Activated CD8-positive, alpha-beta memory T cell treated with anti-CD3 and anti-CD28 coated beads, Interleukin-2, amount 50 U/mL, for 4 hours (primary cell): ENCODE measurements around the gene RNF208.
A peak's percentile ranks its signal among the peaks of the same experiment; 100 is the strongest.

ENCODE experiments used
- DNase-seq: peaks from one replicate; pipeline ENCODE4 v3.0.0-alpha.2; 2020

RNF208 gene

DNA sequence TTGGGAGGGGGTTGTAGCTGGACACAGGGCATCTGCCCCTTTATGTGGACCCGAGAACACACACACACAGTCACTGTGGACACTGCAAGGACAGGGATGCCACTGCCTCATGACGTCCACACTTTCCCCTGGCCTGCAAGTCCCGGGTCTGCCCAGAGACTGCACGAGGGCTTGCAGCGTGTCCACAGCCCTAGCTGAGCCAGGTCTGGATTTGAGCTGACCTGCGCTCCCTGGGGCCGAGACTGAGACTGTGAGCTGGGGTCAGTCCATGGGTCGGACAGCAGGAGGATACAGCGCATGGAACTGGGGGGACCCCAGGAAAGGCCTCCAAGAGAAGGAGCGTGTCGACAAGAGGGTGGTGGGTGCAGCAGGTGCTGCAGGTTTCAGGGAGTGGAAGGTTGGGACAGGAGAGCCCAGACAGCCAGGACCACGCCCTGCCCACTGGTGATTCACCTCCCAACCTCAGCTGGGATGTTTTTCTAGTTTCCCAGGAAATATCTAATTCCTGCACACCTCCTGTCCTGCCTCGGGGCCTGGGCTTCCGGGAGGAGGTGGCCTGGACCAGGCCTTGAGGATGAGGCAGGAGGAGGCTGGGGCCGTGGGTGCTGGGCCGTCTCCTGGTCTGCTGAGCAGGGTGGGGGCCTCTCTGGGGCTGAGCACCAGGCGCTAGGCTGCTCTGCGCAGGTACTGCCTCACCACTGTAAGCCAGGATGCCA is 4.5 kb upstream of the RNF208 start:
- no peak for DNase-seq

DNA sequence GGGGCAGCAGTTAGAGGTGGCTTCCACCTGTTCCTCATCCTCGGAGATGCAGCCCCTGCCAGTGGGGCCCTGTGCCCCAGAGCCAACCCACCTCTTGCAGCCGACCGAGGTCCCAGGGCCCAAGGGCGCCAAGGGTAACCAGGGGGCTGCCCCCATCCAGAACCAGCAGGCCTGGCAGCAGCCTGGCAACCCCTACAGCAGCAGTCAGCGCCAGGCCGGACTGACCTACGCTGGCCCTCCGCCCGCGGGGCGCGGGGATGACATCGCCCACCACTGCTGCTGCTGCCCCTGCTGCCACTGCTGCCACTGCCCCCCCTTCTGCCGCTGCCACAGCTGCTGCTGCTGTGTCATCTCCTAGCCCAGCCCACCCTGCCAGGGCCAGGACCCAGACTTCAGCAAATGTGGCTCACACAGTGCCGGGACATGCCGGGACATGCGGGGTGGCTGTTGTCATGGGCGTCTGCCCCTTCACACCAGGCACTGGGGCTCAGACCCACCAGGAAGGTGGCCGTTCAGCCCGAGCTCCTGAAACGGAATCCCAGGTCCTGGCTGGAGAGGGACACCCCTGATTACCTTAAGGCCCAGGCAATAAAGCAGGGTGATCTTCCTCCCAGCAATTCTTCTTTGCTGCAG is 3.8 kb upstream of the RNF208 start:
- no peak for DNase-seq

DNA sequence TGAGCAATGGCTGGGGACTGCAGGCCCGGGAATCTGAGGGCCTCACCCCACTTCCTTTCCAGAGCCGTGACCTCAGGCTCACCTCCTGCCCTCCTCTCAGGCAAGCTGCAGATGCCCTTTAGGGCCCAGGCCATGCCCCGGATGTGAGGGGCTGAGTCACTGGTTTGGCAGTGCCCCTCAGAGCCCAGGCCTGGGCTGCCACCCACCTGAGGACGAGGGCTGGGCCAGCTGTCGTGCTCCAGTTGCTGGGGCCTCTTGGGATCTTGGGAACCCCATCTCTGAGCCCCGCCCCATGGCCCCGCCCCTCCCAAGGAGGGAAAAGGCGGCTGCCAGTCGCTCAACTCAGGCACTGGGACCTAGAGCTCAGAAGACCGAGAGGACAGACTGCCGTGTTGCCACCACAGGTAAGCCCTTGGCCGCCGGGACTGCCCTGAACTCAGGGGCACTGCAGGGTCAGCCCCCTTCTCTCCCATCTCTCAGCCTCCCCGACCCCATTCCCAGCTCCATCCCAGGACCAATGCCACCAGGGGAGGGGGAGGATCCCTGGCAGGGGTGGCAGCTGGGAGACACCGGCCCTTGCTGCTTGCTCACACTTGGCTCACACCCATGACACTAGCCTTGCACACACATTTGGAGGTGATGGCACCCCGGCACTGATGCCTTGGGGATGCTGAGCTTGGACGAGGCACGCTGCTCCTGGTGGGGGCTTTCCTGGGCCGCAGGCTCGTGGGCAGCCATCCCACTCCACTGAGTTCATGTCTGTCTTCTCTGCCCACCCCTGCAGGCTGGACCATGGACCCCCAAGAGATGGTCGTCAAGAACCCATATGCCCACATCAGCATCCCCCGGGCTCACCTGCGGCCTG is 3.0 kb upstream of the RNF208 start, which contains the start of gene CYSRT1:
Gene CYSRT1, plus strand, starts transcription at position 345 of the 865 bp plus-strand sequence. Its CDS starts 448 bp downstream, at position 793.
- no peak for DNase-seq

DNA sequence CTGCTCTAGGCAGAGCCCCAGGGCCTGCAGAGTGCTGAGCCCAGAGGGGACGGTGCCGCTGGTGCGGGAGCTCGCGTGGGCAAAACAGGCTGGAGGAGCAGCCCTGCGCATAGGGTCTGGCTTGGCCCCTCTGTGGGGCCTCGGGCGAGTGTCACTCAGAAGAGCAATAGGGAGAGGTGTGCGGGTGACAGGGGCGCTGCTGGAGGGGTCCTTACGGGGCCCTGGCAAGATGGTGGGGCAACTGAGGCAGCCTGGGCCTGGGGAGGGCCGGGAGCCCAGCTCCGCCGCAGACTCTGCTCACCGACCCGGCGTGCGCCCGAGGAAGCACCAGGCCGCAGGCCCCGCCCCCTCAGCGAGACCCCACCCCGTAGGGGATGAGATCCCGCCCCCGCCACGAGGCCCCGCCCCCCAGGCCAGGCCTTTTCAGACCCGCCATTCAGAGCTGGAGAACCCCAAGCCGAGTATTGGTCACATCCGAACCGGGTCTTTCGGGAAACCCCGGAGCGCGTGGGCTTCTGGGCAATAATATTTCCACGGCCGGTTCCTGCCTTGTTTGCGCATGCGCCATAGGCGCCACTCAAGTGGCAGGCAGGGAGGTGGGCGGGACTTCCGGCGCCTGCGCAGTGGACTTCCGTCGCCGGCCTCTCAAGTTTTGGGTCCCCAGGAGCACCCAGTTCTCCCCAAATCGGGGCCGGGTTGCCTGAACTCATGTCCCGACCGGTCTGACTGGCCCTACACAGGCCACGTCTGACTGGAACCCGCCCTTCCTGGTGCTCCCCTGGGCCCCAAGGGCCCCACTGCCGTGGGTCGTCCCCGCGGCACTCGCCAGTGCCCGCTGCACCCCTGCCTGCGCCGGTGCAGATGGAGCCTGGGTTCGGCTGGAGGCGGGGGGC is 1.3 kb upstream of the RNF208 start:
- DNase-seq, result peak; percentile 96

DNA sequence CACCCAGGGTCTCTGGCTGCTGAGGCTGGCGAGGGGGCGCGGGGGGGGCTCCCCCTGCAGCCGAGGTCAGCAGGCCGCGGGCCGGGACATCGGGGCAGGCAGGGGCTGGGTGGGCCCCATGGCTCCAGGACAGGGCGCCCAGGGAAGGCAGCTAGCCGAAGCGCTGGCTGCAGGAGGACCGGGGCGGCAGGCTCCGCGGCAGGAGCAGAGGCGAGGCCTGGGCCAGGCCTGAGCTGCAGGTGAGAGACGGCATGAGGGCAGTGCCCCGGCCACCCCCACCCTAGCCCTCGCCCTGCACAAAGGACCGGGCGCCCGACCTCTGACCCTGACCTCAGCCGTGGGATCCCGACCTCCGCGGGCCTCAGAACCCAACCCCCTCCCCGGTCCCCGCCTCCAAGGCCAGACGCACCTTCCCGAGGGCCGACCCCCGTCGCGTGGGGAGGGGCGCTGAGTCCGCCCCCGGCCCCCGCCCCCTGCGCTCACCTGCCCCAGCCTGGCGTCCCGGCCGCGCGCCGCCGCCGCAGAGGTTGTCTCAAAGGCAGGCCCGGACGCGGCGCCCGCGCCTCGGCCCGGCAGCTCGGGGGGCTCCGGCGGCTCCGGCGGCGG is 431 bp downstream of the RNF208 start:
- no peak for DNase-seq

DNA sequence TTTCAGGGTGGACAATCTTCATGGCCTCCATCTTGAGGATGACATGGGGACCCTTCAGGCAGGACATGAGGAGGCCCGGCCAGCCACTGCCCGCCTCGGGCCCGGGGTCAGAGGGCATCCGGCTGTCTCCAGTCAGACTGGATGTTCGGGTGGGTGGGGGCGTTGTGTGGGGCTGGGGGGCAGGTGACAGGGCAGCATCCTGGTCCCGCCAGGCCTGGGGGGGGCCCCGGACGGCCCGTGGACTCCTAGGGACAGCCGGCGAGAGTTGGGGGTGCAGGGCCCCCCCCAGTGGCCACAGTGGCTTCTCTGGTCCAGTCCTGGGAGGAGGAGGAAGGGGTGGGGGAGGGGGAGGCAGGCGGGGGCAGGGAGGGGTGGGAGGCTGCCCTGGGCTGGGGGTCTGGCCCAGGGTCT is 940 bp downstream of the RNF208 start:
- DNase-seq, result no peak

DNA sequence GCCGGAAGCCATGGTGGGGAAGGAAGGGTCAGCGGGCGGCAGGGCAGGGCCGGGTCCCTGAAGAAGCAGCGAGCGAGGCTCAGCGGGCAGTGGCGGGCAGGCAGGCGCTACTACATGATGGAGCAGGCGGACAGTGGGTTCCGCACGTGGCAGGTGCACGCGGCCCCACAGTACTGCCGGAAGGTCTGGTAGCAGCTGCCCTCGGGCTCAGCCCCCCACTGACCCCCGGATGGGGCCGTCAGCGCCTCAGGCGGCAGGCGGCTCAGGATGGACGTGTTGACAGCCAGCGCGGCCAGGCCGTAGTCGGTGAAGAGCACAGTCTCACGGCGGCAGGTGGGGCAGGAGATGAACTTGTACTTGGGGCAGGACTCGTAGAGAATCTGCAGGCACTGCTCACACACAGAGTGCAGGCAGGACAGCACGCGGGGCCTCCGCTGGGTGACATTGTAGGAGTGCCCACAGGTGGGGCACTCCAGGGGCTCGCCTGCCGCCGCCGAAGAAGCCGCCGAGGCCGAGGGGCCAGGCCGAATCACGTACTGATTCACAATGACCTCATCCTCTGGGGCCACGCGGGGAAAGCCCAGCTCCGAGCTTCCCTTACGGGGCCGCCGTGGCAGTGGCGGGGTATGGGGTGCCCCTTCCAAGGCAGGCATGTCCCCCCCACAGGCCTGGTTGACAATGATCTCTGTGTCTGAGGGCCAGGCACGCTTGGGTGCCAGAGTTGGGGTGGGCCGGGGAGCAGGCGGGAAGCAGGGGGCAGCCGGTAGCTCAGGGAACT is 1.5 kb downstream of the RNF208 start:
- no peak for DNase-seq

DNA sequence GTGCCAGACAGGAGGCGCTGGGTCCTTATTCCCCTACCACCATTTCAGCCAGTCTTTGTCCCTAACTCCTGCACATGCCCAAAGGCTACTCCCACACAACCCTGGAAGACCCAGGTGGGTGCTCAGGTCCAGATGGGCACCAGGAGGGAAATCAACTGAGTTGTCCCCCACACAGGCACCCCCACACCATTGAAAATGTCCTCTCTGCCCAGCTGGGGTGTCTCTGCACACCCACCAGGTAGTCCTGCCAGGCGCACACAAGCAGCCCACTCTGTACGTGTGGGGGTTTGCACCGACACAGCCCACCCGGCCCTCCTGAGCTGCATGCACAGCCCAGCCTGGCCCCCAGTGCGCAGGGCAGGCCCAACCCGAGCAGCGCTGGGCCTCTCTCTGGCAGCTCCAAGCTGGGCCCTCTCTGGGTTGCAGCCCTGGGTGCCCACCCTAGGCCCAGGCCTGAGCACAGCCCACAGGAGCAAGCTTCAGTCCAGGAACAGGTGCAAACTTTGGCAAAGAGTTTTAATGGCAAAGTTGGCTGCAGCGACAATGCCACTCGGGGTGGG is 2.2 kb downstream of the RNF208 start:
- no peak for DNase-seq

DNA sequence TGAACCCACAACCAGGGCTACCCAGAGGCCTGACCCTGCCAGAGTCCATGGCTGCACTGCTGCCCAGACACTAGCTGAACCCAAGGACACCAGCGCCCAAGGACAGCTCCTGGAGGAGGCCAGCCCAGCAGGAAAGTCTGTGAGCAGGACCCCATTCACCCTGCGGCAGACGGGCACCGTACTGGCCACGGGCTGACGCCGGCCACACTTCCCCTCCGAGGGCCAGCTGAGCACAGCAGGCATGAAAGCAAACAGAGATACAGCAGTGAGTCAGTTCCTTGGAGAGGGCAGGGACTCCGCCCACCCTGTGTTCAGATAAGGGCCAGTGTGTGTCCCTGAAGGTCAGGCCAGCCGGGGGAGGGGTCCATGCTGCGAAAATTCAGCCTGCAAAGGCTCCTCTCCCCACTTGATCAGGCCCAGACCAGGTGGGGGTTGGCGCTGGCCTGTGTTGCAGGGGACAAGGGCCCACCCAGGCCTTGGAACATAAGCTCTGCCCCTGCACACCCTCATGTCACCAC is 3.2 kb downstream of the RNF208 start:
- DNase-seq, result no peak

DNA sequence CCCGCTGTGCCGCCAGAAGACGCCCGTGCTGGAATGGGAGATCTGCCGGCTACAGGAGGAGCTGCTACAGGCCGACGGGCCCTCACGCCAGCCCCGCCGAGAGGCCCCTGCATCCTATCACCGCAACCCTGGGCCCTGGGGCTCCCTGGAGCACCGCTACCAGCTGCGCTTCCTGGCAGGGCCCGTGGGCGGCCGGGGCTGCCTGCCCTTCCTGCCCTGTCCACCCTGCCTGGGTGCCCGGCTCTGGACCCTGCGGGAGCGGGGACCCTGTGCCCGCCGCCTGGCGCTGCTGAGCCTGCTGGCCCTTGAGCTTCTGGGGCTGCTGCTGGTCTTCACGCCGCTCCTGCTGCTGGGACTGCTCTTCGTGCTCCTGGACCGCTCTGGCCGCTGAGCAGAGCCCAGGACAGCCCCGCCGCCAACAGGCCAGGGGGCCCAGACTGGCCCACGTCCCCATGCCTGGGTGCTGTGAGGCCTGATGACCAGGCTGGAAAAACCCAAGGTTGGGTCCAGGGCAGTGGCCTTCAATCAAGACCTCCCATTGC is 3.8 kb downstream of the RNF208 start:
- DNase-seq, result no peak

DNA sequence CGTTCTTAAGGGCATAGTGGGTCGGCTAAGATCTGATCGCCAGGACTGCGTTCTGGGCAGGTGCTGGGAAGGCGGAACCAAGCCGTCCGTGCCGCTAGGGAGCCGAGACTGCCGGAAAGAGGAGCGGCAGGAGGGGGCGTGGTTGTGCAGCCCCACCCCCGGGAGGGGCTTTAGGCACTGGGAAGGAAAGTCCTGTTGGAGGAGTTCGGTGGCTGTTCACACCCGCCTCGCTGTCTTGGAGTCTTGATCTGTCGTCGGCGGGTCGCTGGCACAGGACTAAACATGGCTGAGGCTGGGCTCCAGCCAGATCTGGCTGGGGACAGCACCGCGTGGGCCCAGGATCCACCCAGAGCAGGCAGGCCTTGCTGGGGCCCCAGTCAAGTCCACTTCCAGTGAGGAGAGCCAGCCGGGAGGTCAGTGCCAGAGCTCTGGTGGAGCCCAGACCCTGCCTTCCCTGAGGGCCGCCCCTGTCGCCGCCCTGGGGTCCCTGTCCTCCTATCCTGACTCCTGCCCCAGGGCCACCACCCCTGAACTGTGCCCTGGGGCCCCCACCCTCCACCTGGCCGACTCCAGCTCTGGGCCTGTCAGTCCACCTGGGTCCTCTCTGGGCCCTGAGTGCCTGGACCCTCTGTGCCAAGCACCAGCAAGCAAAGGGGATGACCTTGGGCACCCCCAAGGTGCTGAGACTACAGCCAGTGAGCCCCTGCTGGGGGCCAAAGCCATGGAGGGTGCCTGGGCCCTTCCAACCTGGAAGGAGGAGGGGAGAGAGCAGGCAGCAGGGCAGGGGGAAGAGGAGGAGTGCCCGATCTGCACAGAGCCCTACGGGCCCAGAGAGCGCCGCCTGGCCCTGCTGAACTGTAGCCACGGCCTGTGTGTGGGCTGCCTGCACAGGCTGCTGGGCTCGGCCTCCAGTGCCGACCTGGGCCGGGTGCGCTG is 4.5 kb downstream of the RNF208 start:
- no peak for DNase-seq

DNA sequence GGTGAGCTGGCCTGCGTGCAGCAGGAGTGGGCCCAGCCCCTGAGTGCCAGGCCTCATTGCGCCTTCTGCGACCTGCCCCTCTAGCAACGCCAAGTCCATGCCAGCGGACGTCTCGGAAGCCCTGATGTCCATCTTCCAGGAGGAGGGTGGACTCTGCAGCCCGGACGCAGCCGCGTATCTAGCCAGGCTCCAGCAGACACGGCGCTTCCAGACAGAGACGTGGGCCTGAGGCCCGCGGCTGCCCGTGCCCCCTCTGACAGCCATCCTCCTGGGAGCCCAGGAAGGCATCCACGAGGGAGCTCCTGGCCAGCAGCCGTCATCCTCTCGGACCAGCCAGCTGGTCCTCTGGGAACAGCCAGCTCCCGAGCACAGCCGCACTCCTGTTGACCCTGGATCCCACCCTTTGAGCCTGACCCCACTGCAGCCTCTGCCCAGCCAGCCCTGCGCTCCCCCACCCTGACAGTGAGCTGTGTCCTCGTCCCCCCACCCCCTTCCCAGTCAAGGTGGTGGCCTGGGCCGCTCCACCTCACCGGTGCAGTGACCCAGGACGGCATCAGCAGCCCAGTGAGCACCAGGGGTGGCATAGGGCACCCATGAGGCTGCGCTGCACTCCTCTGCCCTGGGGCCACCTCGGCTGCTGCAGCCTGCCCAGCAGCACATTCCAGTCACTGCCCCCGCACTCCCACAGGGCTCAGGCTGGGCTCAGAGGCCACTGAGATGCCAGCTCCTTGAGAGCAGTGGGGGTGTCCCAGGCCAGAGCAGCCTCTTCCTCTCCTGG is 5.7 kb downstream of the RNF208 start:
- no peak for DNase-seq

DNA sequence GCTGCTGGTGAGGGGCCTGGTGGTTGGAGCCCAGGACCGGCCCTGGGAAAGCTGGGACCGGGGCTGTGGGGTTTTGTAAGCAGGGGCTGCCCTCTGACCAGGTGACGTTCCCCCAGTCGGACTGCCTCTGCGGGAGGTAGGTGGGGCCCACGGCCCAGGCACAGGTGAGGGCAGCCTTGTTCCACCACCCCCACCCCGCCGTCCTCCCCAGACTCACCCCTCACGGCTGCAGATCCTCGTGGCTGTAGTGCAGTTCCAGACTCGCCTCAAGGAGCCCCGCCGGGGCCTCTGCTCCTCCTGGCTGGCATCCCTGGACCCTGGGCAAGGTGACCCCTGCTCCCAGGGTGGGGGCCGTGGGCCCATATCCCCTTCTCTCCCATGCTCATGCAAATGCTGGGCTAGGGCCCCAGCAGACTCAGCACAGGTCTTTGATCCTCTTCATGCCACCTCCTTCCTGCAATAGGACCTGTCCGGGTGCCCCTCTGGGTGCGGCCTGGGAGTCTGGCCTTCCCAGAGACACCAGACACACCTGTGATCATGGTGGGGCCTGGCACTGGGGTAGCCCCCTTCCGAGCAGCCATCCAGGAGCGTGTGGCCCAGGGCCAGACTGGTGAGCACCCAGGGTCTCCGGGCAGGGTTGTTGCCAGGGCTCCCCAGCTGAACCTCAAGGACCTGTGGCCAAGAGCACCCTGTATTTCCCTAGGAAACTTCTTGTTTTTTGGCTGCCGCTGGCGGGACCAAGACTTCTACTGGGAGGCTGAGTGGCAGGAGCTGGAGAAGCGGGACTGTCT is 6.6 kb downstream of the RNF208 start:
- no peak for DNase-seq

DNA sequence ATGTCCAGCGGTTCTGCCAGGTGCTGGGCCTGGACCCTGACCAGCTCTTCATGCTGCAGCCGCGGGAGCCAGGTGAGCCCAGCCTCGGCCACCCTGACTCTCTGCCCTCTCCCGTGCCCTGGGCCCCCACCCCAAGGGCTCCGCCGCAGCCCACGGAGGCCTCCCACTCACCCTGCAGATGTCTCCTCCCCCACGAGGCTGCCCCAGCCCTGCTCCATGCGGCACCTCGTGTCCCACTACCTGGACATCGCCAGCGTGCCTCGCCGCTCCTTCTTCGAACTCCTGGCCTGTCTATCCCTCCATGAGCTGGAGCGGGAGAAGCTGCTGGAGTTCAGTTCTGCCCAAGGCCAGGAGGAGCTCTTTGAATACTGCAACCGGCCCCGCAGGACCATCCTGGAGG is 7.4 kb downstream of the RNF208 start:
- DNase-seq, result no peak

DNA sequence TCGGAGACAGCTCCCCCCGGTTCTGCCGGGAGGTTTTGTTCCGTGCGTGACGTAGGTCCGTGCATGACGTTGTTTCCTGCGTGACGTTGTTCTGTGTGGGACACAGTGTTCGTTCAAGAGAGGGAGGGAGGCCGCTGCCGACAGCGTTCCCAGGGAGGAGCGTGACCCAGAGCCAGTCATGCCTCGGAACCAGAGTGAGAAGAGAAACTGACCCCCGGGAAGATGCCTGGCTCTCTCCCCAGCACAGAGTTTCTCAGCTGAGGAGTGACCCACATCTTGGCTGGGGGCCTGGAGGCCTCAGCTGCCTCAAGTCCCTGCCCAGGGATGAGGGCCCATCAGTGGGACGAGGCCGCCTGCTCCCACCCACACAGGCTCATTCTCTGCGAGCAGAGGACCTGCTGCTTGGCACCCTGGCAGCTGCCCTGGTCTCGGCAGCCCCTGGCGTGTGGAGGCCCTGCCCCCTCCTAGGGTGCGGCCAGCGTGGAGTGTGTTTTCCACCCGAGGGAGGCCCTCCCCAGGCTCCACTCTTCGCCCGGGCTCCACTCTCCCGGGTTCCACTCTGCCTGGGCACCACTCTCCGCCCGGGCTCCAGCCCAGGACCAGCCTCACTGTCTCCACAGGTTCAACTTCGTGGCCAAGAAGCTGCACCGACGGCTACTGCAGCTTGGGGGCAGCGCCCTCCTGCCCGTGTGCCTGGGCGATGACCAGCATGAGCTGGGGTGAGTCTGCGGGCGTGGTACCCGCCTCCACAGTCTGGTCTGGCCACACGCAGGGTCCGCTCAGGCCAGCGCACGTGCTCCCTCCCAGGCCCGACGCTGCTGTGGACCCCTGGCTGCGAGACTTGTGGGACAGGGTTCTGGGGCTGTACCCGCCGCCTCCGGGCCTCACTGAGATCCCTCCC is 8.6 kb downstream of the RNF208 start:
- no peak for DNase-seq

DNA sequence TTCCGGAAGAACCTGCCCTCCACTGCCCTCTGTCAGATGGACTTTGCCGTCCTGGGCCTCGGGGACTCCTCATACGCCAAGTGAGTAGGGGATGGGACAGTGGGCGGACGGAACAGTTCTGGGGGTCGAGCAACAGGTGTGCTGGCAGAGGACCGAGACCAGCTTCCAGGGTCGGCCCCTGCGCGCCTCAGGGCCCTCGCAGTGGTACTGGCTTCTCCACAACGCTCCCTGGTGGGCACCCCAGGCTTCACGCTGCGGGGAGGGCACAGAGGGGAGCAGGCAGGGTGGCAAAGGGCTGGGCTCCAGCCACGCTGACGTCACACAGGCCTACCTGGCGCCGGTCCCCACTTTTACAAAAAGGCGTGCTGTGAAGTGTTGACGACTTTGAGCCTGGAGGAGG is 9.5 kb downstream of the RNF208 start:
- no peak for DNase-seq

DNA sequence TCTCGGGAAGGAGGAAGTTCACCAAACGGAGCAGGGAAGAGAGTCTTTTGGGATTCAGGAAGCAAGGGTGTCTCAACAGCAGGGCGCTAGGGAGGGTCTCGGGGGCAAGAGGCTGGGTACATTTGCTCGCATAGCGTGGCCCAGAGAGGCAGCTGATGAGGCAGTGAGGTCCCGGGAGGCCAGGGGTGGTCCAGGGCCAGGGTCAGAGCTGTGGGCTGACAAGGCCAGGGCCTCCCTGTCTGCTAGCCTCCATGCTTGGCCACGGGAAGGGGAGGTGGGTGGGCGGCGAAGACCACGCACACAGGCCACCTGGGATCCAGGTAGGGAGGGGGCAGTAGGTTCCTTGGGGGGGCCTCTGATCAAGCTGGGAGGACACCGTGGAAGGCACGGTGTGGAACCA is 10.5 kb downstream of the RNF208 start:
- DNase-seq, result no peak
